ENCODE data around the gene SLAMF6.
"Not testable (repeated sequence)": the region's sequence is repeated elsewhere in the genome, so short reads cannot be mapped to it uniquely, and the experiment has no call there.

Gene SLAMF6

DNA sequence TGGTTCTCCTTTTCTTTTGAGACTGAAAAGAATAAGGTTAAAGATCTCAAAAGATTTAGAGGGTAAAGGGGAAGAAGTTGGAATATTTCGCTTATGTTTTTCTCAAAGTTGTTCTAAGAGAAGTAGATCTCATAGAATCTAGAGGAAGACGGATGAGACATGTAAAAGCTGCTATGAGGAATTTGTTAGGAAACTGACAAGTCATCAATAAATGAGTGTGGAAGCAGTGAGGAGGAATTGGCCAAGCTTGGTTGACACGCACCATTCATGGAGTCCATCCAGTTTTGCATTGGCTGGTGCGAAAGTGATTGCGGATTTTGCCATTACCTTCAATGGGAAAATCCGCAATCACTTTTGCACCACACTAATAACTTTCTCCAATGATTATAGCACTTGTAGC, 20.0 kb downstream of the SLAMF6 start:
- DNase-seq = no peak

DNA sequence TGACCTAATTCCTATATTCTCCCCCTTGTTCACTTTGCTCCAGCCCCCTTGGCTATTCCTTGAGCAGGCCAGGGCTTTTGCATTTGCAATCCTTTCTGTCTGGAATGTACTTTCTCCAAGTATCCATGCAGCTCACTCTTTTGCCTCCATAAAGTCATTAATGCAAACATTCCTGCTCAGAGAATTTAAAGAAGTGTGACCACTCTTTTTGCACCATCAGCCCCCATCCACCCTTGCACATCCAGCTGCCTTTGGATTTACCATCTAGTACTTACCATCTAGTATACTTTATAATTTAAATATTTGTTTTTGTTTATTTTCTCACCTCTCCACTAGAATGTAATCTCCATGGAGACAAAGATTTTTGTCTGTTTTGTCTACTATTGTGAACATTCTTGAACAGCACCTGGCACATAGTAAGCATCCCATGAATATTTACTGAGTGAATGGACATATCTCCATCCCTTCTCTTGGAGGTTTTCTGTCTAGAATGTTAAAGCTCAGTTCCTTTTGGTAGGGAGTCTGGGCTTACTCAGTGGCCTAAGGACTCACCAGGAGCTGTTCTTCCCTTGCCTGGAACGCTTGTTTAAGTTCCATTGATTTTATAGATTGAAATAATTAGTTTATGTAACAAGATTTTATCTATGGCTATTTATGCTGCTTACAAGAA, 22.6 kb downstream of the SLAMF6 start:
- DNase-seq = no peak

DNA sequence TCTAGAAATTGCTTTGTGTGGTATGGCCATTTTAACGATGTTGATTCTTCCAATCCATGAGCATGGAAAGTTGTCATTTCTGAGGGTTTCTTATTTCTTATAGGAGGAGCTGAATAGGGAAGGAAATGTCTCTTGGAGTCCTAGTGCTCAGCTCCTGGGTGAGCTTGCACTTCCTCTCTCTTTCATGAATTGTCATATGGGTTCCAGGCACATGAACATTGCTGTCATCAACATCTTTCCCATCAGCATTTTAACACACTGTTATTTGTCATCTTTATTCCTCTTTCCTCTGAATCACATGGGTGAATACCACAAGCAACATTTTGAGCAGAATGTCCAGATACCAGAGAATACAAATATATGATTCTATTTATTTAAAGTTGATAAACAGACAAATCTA, 23.4 kb downstream of the SLAMF6 start:
- DNase-seq = no peak

DNA sequence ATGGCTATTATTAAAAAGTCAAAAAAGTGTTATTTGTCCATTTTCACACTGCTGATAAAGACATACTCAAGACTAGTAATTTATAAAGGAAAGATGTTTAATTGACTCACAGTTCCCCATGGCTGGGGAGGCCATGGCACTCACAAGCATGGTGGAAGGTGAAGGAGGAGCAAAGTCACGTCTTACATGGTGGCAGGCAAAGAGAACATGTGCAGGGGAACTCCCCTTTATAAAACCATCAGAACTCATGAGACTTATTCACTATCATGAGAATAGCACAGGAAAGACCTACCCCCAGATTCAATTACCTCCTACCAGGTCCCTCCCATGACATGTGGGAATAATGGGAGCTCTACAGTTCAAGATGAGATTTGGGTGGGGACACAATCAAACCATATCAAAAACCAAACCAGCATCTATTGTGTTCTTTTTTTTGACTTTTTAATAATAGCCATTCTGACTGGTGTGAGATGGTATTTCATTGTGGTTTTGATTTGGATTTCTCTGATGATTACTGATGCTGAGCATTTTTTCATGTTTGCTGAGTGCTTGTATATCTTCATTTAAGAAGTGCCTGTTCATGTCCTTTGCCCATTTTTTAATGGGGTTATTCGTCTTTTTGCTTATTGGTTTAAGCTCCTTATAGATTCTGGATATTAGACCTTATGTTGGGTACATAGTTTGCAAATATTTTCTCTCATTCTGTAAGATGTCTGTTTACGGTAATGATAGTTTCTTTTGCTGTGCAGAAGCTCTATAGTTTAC, 24.6 kb downstream of the SLAMF6 start:
- not testable (repeated sequence) for DNase-seq

DNA sequence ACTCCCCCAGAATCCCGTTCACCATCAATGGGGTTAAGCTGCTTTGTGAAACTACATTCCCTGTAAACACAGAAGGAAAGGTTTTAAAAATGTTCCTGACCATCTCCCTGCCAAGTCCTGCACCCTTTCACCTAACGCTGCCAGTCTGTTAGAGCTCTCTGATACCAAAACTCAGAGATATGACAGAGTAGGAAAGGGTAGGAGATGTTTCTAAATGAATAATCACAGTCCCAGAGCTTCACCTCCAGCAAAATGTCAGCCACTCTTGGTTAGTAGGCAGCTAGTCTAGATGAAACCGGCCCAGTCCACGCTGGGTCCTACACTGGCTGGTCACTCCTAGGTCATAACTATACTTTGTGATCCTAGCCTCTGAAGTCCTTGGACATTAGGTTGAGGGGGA, 26.7 kb downstream of the SLAMF6 start:
- DNase-seq = no peak

DNA sequence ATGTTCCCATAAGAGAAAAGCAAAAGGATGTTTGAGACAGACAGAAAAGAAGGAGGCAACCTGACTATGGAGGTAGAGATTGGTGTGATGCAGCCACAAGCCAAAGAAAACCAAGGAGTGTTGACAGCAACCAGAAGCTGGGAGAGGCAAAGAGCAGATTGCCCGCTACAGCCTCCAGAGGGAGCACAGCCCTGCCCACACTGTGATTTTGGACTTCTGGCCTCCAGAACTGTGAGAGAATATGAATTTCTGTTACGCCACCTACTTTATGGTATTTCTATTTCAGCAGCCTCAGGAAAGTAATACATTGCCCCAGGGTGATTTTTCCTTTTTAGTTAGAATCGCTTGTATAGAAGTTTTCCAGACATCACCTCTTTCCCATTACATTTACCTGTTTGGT, 28.4 kb downstream of the SLAMF6 start:
- DNase-seq = no peak

DNA sequence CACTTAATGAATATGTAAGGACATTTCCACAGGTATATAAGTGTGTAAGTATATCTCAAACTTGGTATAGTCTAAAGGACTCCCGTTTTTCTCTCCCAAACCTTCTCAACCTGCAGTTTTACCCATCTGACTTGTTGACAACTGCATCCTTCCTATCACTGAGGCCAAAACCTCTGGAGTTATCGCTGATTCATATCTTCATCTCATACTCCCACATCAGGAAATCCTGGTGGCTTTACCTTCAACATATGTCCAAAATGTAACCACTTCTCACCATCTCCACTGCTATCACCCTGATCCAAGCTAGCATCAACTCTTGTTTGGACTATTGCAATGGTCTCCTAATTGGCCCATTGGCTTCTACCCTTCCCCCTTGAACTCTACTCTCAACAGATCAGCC, 30.4 kb downstream of the SLAMF6 start:
- DNase-seq = no peak

DNA sequence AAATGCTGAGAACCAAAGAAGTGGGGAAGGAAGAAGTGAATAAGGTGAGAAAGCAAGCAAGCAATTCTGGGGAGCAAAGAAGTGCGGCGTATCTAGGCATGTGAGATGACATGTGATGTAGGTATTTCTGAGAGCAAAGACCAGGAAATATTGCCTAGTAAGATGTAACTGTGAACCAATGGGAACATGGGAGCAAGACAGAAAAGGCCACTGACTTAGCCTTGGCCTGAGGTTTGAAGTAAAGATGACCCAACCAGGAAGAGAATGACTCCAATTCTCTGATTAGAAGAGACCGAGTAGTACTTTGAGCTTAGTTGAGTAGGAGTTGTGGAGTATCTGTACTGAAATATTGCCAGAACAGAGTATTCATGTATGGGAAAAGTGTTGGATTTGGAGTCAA, 31.1 kb downstream of the SLAMF6 start:
- no peak for DNase-seq

DNA sequence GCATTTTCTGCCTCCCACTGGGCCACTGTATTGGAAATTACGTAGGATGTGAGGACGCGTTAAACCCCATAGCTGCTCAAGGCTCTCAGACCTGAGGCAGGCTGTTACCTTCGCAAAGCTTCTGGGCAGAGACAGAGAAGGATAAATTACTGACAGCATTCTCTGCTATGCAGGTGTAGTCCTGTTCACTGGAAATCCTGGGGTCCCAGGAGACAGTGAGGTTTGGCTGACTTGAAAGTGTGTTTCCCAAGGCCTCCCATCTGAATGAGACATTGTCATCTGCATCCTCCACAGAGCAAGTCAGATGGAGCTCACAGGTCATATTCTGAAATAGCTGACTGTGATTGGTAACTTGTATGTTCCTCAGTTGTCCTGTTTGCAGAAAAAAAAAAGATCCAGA, 32.0 kb downstream of the SLAMF6 start:
- DNase-seq = no peak

DNA sequence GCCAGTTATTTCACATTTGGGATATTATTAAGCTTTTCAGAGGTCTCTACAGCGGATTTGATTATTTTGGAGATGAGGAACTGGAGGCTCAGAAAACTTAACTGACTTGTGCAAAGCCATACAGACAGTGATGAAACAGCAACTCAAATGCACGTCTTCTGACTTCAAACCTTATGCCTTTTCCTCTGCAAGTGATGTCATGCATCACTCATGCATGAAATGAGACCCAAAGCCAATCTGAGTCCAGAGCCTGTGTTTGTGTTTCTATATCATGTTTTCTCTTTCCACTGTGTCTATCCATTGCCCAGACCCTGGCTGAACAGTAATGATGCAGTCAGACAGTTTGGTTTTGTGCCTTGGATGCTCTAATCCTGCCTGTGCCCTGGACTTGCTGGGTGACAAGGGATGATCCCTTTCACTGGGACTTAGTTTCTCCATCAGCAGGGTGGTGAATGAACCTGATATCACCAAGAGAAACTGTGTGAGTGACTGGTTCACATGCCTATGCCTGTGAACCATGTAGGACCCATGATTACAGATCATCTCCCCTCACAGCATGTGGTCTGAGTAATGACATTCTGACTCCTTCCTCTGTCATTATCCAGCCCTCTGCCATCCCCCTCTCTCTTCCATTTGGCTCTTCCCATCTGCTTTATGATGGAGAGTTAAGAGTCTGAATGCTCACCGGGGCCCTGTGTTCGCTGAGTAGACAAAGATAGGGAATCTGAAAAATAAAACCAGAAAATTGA, 33.4 kb downstream of the SLAMF6 start:
- no peak for DNase-seq

DNA sequence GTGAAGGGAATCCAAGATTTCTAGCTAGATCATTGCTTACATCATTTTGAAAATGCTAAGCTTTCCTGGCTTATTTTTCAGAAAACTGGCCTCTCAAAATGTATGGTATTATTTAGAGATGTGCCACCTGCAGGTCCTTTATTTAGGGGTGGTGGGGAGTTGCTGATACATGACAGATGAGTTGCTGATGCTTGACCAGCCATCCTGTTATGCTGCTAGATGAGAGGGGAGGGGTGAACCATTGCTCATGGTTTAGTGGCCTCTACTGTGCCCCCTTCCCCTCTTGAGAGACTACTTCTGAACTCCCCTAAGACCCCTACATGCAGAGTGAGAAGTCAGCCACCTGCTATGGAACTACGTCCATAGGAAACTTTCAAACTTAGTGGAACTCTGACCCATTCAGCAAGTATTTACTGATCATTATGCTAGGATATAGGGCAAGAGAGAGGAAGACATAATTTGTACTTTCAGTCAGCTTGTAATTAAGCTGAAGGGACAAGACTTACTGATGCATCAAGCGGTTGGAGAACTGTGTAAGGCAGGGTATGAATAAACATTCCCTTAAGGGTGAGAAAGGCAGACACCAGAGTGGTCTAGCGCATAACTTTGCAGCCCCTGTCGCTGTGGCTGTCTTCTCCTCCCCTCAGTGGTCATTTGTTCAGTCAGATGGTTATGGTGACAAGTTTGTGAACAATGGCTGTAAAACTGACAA, 34.6 kb downstream of the SLAMF6 start:
- DNase-seq = no peak

DNA sequence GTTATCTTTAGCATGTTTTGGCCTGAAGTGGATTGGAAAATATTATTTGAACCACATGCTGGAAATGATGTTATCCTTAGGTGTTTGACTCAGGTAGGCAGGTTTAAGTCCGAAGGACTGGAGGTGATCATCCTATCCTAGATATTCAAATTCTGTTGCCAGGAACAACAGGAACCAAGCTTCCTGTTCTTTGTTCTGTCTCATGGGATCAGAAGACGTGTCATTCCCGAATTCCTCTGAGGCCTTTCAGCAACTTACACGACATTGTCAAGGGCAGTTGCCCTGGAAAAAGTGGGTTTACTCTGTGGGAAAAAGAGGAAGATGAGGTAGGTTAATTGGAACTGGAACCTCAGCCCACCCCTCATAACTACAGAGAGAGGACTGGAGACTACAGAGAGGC, 36.6 kb downstream of the SLAMF6 start:
- DNase-seq = no peak

DNA sequence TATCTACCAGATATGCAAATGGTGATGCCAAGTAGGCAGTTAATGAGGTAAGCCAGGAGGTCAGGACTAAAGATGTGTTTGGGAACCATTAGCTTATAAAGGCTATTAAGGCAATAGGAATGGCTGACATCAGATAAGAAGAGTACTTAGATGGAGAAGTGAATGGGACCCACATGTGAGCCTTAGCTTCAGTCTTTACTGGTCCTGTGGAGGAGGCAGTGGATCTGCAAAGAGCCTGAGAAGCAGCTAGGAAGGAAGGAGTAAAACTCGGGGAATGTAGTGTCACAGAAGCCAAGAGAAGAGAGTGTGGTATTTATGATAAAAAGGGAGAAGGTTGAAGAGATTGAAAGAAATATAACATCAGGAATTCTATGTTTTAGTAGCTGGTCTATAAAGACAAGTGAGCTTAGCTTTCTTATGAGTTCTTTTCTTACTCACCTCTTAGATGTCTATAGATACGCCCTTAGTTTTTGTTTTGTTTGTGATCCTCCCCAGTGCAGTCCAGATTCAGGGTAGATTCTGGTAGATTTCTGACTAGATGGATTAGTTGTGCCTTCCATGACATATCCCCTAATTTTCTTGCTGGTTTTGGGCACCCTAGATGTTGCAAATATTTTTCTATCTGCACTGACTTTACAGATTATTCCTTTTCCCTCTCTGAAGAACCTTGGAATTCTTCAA, 39.4 kb downstream of the SLAMF6 start:
- DNase-seq = no peak

DNA sequence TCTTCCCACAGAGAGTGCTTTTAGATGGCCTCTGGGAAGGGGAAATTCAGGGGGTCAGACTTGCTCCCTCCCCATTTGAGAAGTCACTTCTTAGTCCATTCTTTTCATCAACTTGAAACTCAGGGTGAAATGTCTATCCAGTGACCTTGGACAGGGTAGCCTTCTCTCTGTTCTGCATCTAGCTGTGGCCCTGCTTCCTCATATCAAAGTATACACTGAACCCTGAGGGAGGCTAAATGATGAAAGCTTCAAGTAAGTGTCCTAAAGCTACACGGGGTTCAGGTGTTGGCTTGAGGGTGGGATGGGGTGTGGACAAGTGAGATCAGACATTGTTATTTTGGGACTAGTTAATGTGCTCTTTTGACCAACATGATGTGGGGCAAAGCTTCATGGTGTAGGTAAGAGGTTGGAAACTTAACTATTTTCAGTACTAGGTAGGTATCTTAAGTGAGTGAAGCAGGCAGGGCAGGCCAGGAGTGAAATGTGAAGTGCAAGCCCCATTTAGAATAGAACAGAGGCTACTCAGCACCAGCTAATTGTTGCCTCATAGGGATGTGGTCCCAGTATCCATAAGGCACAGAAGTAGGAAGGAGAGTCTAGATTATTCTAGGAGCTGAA, 41.0 kb downstream of the SLAMF6 start:
- DNase-seq = no peak

DNA sequence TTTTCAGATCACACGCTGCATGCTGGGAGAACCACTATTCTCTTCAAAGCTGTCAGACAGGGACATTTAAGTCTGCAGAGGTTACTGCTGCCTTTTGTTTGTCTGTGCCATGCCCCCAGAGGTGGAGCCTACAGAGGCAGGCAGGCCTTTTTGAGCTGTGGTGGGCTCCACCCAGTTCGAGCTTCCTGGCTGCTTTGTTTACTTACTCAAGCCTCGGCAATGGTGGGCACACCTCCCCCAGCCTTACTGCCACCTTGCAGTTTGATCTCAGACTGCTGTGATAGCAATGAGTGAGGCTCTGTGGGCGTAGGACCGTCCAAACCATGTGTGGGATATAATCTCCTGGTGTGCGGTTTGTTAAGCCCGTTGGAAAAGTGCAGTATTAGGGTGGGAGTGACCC, 42.3 kb downstream of the SLAMF6 start:
- not testable (repeated sequence) for DNase-seq

DNA sequence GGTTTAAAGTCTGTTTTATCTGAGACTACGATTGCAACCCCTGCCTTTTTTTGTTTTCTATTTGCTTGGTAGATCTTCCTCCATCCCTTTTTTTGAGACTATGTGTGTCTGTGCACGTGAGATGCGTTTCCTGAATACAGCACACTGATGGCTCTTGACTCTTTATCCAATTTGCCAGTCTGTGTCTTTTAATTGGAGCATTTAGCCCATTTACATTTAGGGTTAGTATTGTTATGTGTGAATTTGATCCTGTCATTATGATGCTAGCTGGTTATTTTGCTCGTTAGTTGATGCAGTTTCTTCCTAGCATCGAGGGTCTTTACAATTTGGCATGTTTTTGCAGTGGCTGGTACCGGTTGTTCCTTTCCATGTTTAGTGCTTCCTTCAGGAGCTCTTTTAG, 44.0 kb downstream of the SLAMF6 start:
- DNase-seq = not testable (repeated sequence)

DNA sequence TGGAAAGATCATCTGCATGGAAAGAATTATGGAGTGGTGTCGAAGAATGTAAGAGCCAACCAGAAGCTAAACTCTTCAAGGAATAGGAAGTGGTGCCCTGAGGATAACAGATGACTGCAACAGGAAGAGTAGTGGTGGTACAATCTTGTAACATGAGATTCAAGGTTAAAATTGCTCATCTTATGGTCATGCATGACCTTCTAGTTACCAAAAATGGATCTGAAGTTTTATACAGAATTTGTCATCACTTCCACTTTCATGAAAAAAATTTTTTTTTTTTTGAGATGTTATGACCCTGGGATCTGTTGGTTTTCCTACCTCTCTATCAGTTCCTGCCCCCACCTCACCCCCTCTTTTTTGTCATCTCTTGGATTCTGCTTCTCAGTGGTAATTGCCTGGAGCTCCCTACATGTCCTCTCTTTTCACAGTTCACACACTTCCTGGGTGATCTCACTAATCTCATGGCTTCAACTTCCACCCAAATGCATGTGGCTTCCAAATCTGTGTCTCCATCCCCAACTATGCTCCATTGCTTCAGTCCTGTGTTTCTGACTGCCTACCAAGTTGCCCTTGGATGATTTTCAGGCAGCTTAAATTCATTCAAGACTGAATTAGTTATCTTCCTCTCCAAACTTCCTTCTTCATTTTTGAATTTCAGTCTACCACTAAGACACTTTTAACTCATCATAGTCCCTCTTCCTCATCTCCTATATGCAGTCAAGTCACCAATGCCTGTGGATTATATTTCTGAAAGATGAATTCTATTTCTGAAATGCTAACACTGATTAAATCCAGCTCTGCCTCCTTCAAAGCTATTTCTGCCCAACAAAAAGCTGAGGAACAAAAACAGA, 48.4 kb downstream of the SLAMF6 start:
- DNase-seq = no peak

DNA sequence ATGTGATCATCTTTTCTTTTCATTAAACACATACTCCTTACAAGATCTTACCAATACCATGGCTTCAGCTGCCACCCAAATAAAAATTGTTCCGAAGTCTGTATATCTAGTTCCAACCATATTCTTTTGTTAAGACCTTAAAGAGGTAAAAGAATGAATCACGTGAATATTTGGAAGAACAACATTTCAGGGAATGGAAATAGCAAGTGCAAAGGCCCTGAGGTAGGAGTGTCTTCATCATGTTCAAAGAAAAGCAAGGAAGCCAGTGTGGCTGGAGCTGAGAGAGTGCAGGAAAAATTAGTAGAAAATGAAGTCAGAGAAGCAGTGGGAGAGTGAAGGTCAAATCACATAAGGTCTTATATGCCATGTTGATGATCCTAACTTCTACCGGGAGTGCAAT, 50.9 kb downstream of the SLAMF6 start:
- DNase-seq = no peak

DNA sequence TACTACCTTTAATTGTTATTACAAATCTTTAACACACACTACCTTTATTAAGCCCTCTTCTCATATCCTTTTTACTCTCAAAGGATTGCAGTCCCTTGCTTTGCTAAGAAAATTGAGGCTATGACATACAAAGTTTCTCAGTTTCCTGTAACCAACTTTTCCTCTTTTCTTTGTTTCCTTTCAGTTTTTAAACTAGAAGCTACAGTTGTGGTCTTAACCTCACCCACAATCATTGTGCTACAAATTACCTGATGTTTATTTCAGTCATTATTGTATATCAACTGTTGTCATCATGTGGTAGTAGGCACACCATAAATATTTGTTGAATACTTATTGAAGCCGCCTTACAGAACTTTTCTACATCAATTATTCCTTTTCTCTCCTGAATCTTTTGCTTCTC, 51.8 kb downstream of the SLAMF6 start:
- no peak for DNase-seq

DNA sequence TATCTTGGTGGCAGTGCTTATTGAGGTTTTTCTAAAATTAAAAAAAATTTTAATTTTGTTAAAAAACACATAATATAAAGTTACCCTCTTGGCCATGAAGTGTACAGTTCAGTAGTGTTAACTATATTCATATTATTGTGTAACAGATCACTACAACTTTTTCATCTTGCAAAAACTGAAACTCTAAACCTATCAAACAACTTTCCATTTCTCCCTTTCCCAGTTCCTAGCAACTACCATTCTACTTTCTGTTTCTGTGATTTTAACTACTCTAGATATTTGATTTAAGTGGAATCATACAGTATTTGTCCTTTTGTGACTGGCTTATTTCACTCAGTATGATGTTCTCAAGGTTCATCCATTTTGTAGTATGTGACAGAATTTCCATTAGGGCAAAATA, 55.5 kb downstream of the SLAMF6 start:
- DNase-seq = no peak

DNA sequence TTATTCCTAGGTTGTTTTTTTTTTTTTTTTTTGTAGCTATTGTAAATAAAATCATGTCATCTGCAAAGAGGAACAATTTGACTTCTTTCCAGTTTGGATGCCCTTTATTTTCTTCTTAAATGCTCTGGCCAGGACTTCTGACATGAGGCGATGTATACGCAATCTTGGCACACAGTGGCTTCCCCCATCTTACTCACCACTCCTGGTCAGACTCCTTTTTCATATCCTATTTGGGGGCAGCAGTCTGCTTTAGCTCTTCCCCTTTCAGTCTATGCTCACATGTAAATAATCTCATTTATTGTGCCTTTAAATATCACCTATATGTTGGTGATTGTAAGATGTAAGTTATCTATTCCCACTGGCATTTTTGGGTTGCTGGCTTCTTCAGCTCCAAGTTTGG, 56.1 kb downstream of the SLAMF6 start:
- no peak for DNase-seq
